SK-N-SH treated with all-trans-retinoic acid at 6 μM for 48 hours (cell line): ENCODE results near the gene RBBP9.

Experiments
- ATAC-seq: fragments of 200-7000 bp; cut with Tn5 transposase; 3 replicates; pipeline ENCODE4 v1.9.1; 2020; ENCODE audit warnings: mild to moderate bottlenecking, moderate library complexity
- ARNTL ChIP-seq: fragments of 450-650 bp; formaldehyde crosslinking; IDR thresholded peaks from 2 replicates; pipeline ENCODE4 v1.5.0; 2020; ENCODE audit warnings: low read depth, mild to moderate bottlenecking, moderate library complexity, borderline replicate concordance
- BACH2 ChIP-seq: fragments of 250-450 bp; sonication (Bioruptor Pico); IDR thresholded peaks from 2 replicates; pipeline ENCODE4 v1.9.0; 2021; ENCODE audit warnings: mild to moderate bottlenecking, borderline replicate concordance
- CREB5 ChIP-seq: fragments of 250-450 bp; sonication (Bioruptor Pico); IDR thresholded peaks from 2 replicates; pipeline ENCODE4 v1.5.1; 2020; ENCODE audit warnings: low read depth, mild to moderate bottlenecking, moderate library complexity
- CSDC2 ChIP-seq: fragments of 250-450 bp; sonication (Bioruptor Pico); IDR thresholded peaks from 2 replicates; pipeline ENCODE4 v1.5.0; 2020; ENCODE audit warnings: mild to moderate bottlenecking, moderate library complexity
- CSRNP3 ChIP-seq: fragments of 250-450 bp; sonication (Bioruptor Pico); IDR thresholded peaks from 2 replicates; pipeline ENCODE4 v1.5.1; 2021; ENCODE audit warnings: mild to moderate bottlenecking, moderate library complexity
- ESRRG ChIP-seq: fragments of 250-450 bp; sonication (Bioruptor Pico); IDR thresholded peaks from 2 replicates; pipeline ENCODE4 v1.6.1; 2021; ENCODE audit warnings: mild to moderate bottlenecking
- ISL1 ChIP-seq: fragments of 250-450 bp; sonication (Bioruptor Pico); IDR thresholded peaks from 2 replicates; pipeline ENCODE4 v2.1.2; 2022; ENCODE audit warnings: mild to moderate bottlenecking, moderate library complexity
- OSR1 ChIP-seq: fragments of 250-450 bp; sonication (Bioruptor Pico); IDR thresholded peaks from 2 replicates; pipeline ENCODE4 v1.8.0; 2022; ENCODE audit warnings: moderate library complexity, mild to moderate bottlenecking, inconsistent platforms
- POU6F1 ChIP-seq: fragments of 250-450 bp; sonication (Bioruptor Pico); IDR thresholded peaks from 2 replicates; pipeline ENCODE4 v1.8.0; 2021; ENCODE audit warnings: low read depth, mild to moderate bottlenecking, moderate library complexity, borderline replicate concordance
- PPARA ChIP-seq: fragments of 250-450 bp; sonication (Bioruptor Pico); IDR thresholded peaks from 2 replicates; pipeline ENCODE4 v1.5.0; 2020; ENCODE audit warnings: mild to moderate bottlenecking, borderline replicate concordance
- RARB ChIP-seq: fragments of 250-450 bp; sonication (Bioruptor Pico); IDR thresholded peaks from 2 replicates; pipeline ENCODE4 v1.8.0; 2021; ENCODE audit warnings: mild to moderate bottlenecking, moderate library complexity
- TCF4 ChIP-seq: fragments of 250-450 bp; sonication (Bioruptor Pico); IDR thresholded peaks from 2 replicates; pipeline ENCODE4 v1.8.0; 2021; ENCODE audit warnings: mild to moderate bottlenecking, moderate library complexity, borderline replicate concordance
- TOX ChIP-seq: fragments of 250-450 bp; sonication (Bioruptor Pico); IDR thresholded peaks from 2 replicates; pipeline ENCODE4 v1.8.0; 2021; ENCODE audit warnings: mild to moderate bottlenecking, moderate library complexity, borderline replicate concordance
- TSHZ2 ChIP-seq: fragments of 250-450 bp; sonication (Bioruptor Pico); IDR thresholded peaks from 2 replicates; pipeline ENCODE4 v1.5.0; 2020; ENCODE audit warnings: mild to moderate bottlenecking, moderate library complexity
- ZC3H10 ChIP-seq: fragments of 250-450 bp; sonication (Bioruptor Pico); IDR thresholded peaks from 2 replicates; pipeline ENCODE4 v1.5.1; 2021; ENCODE audit warnings: mild to moderate bottlenecking, moderate library complexity
- ZNF565 ChIP-seq: fragments of 450-650 bp; formaldehyde crosslinking; conservative IDR thresholded peaks from 2 replicates; pipeline ENCODE4 v1.5.0; 2020; ENCODE audit warnings: low read depth, mild to moderate bottlenecking, moderate library complexity
- ZNF70 ChIP-seq: fragments of 450-650 bp; formaldehyde crosslinking; IDR thresholded peaks from 2 replicates; pipeline ENCODE4 v1.5.0; 2020; ENCODE audit warnings: mild to moderate bottlenecking, moderate library complexity
- ZNF8 ChIP-seq: fragments of 450-650 bp; formaldehyde crosslinking; IDR thresholded peaks from 2 replicates; pipeline ENCODE4 v1.5.0; 2020; ENCODE audit warnings: mild to moderate bottlenecking, moderate library complexity

Gene RBBP9

GRCh38 chr20:18477821-18478220, 19.2 kb downstream of the RBBP9 start (continued):
- no peak for TF ChIP-seq CSRNP3 (CRISPR knock-in tag)

- TF ChIP-seq BACH2 (CRISPR knock-in tag) (no peak), TSHZ2 (CRISPR knock-in tag) (no peak), CREB5 (CRISPR knock-in tag) (no peak), PPARA (CRISPR knock-in tag) (no peak), ARNTL (no peak), TOX (CRISPR knock-in tag) (no peak), ISL1 (CRISPR knock-in tag) (no peak), ZNF8 (CRISPR knock-in tag) (no peak), ZC3H10 (CRISPR knock-in tag) (no peak), CSRNP3 (CRISPR knock-in tag) (no peak), OSR1 (no peak), CSDC2 (CRISPR knock-in tag) (no peak), ZNF70 (CRISPR knock-in tag) (no peak), TCF4 (CRISPR knock-in tag) (no peak), RARB (CRISPR knock-in tag) (no peak), ESRRG (CRISPR knock-in tag) (no peak), POU6F1 (no peak), ZNF565 (CRISPR knock-in tag) (no peak)
- no peak for ATAC-seq
These were observed 19.8 kb downstream of the RBBP9 start for GRCh38 chr20:18477218-18477617.

GRCh38 chr20:18466894-18467730, 29.9 kb downstream of the RBBP9 start, which contains the start of the genes DZANK1 and POLR3F:
Gene DZANK1, minus strand, starts transcription at chr20:18467030. Its CDS starts 1,672 bp downstream, at chr20:18465358.
Gene POLR3F, plus strand, starts transcription at chr20:18467390. Its CDS starts 117 bp downstream, at chr20:18467507.
- peak; percentile 100 for ATAC-seq
- TF ChIP-seq BACH2 (CRISPR knock-in tag), result no peak
- no peak for TF ChIP-seq CSRNP3 (CRISPR knock-in tag)
